HG03045 (cell line): ENCODE results near the gene RNPS1.
A peak's percentile ranks its signal among the peaks of the same experiment; 100 is the strongest.

Experiments used
- ATAC-seq: cut with Tn5 transposase; IDR thresholded peaks from one replicate; pipeline ENCODE4 v1.9.1; 2021; ENCODE audit warnings: mild to moderate bottlenecking, moderate library complexity; ENCODE audit not compliant: unreplicated experiment

Gene RNPS1

DNA sequence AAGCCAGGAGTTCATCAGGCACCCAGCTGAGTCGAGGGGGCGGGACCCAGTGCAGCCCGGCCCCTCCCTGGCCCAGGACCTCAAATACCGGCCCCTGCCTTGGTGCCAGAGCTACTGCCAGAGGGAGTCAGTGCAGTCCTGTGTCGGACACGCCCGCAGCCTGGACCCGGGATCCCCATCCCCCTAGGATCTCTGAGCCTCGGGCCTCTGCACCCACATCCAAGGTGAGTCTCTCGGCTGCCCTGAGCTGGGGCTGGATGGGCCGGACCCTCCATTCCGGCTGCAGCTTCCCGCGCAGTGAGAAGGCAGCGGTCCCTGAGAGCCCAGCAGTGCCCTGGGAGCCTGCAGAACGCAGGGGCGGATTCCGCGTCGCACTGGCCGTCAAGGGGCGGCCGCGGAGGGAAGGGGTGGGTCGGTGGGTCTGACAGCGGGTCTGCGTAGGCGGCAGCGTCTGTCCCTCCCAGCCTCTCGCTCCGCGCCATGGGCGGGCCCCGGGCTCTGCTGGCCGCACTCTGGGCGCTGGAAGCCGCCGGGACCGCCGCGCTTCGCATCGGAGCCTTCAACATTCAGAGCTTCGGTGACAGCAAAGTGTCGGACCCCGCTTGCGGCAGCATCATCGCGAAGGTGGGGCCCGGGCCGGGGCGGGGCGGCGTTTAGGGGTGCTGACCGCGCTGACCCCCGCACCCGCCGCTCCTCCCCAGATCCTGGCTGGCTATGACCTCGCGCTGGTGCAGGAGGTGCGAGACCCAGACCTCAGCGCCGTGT, 31.4 kb downstream of the RNPS1 start, which contains the start of gene DNASE1L2:
DNASE1L2 (plus strand) TSS at position 108 of the 765 bp plus-strand sequence; CDS start at position 481, 373 bp downstream.
- no peak for ATAC-seq

GRCh38 chr16:2235695-2236336, 32.1 kb downstream of the RNPS1 start:
- no peak for ATAC-seq

- ATAC-seq: no peak
These were observed 32.7 kb downstream of the RNPS1 start for GRCh38 chr16:2235234-2235651.

GRCh38 chr16:2234813-2235170, 33.1 kb downstream of the RNPS1 start:
- no peak for ATAC-seq

DNA sequence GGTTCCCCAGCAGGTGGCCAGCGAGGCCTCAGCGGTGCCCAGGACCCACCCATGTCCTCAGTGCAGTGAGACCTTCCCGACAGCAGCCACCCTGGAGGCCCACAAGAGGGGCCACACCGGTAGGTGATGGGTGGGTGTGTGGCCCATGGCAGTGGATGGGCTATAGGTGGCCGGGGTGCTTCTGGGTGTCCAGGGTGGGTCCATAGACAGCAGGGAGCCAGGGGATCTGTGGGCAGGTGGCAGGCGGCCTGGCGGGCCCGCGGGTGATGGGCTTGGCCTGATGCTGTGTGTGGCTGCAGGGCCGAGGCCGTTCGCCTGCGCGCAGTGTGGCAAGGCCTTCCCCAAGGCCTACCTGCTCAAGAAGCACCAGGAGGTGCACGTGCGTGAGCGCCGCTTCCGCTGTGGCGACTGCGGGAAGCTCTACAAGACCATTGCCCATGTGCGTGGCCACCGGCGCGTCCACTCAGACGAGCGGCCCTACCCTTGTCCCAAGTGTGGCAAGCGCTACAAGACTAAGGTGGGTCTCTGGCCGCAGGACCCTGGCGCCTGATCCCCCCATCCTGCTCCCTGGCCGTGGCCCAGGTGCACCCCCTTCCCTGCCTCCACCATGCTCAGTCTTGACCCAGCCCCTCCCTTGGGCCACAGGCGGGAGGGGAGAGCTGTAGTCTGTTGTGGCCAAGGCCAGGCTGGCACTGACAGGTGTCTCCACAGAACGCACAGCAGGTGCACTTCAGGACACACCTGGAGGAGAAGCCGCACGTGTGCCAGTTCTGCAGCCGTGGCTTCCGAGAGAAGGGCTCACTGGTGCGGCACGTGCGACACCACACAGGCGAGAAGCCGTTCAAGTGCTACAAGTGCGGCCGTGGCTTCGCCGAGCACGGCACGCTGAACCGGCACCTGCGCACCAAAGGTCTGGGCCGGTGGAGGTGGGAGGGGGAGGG, 33.8 kb downstream of the RNPS1 start:
- no peak for ATAC-seq

DNA sequence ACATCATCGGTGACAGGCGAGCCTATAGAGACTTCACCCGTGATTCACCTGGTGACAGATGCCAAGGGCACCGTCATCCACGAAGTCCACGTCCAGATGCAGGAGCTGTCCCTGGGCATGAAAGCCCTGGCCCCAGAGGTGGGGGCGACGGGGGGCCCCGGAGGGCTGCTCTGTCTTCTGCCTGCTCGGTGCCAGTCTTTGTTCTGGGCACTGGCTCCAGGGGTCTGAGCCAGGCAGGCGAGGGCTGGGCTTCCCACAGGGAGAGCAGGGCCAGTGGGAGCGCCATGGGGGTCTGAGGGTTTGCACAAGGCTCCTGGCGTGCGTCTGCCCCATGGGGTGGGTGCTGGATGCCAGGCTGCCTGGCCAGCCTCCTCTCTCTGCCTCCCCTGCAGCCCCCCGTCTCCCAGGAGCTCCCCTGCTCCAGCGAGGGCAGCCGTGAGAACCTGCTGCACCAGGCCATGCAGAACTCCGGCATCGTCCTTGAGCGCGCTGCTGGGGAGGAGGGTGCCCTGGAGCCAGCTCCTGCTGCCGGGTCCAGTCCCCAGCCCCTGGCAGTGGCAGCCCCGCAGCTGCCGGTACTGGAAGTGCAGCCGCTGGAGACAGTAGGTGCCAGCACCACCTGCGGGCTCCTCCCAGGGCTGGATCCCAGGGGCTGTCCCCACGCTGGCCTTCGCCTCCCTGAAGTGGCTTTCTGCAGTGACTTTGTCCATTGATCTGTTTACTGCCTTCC, 34.7 kb downstream of the RNPS1 start:
- ATAC-seq: no peak

DNA sequence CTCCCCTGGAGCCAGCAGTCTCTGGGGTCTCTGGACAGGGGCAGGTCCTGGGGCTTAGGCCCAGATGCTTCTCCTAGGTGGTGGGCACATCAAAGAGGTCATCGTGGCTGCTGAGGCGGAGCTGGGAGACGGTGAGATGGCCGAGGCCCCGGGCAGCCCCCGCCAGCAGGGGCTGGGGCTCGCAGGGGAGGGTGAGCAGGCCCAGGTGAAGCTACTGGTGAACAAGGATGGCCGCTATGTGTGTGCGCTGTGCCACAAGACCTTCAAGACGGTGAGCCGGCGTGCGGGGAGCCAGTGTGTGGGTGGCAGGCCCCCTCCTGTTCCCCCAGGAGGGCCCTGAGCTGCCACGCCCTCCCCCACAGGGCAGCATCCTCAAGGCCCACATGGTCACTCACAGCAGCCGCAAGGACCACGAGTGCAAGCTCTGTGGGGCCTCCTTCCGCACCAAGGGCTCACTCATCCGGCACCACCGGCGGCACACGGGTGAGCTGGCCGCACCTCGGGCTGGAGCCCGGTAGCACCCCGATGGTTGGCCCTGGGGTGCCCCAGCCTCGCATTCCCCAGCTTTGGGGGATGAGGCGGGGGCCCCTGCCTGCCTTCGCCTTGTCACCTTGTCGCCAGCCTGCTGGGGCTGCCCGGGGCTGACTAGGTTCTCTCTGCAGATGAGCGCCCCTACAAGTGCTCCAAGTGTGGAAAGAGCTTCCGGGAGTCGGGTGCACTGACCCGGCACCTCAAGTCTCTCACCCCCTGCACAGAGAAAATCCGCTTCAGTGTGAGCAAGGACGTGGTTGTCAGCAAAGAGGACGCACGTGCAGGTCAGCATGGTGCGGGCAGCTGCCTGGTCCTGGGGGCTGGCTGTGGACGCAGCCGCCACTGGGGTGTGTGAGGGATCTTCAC, 35.6 kb downstream of the RNPS1 start:
- ATAC-seq: no peak

GRCh38 chr16:2231016-2231931, 36.7 kb downstream of the RNPS1 start:
- ATAC-seq: no peak

DNA sequence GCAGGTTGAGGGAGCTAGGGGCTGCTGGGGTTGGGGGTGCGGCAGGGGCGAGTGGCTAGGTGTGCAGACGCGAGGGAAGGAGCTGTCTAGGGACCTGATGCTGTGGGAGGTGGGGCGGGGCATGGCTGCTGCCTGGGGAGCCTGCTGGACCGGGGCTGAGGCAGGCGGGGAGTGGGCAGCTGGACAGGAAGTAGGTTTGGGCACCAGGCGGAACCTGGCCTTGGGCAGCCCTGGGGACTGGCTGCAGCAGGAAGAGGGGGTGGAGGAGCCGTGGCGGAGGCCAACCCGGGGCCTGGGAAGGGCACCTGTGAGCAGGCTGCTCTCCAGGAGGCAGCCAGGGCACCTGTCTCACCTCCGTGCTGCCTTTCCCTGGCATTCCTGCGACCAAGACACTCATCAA, 37.5 kb downstream of the RNPS1 start:
- no peak for ATAC-seq

- ATAC-seq: no peak
These were observed 38.2 kb downstream of the RNPS1 start for GRCh38 chr16:2229632-2230250.

DNA sequence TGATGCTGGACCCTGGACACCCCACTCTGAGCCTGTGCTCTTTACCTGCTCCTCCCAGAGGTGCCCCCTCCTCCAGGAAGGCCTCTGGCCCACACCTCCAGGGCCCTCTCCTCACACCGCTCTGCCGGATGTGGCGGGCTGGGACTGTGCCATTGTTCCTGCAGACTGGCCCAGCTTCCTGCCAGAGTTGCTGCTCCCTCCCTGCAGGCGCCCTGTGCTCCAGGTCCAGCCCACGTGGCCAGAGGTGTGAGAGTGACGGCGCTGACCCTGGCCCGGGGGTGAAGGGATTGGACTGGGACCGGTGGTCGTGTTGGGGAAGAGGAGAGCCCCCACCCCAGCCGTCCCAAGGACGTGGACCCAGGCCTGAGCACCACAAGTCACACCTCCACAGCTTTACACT, 38.8 kb downstream of the RNPS1 start:
- ATAC-seq: no peak

DNA sequence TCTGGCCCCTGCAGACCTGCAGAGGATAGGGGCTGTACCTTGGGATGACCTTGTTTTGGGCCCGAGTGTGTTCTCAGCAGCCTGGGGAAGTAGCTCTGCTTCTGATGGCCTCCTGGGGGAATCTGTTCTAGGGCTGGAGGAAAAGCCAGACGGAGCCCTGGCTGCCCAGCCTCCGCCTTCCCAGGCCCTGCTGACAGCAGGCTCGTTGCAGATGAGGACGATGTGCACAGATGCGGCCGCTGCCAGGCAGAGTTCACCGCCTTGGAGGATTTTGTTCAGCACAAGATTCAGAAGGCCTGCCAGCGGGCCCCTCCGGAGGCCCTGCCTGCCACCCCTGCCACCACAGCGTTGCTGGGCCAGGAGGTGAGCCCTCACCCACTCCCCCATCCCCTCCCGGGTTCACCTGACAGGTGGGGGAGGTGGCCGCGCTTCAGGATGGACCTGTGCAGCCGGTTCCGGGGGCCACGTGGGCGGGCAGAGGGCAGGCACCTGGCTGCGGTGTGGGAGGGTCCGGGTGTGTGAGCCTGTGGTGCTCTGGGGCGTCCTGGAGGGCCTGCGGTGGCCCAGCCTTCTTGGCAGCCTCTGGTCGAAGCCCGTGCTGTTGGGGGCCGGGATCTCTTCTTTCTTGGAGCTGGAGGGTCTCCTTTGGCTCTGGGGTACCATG, 39.6 kb downstream of the RNPS1 start:
- ATAC-seq: no peak

GRCh38 chr16:2226918-2227317, 41.0 kb downstream of the RNPS1 start:
- ATAC-seq: no peak

DNA sequence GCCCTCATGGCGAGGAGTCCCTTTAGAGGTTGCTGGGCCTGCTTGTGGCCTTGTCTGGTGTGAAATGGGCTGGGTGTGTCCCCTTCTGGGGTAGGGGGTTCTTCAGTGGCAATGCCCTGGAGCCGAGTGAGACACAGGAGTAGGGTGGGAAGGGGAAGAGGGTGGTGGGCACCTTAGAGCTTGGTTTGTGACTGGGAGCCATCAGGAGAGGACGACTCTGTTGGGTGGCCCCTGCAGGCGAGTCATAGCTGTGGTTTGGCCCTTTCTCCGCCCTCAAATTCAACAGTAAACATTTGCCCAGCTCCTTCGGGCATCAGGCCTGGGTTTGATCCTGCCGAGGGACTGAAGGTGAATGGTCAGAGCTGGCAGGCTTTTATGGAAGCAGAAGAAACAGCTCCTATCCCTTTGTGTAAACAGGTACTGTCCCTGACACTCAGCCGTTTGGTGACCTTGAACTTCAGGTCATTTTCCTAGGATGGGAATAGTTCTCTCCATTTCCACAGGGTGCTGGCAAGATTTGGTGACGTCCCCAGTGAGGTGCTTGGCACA, 41.6 kb downstream of the RNPS1 start:
- ATAC-seq: no peak

DNA sequence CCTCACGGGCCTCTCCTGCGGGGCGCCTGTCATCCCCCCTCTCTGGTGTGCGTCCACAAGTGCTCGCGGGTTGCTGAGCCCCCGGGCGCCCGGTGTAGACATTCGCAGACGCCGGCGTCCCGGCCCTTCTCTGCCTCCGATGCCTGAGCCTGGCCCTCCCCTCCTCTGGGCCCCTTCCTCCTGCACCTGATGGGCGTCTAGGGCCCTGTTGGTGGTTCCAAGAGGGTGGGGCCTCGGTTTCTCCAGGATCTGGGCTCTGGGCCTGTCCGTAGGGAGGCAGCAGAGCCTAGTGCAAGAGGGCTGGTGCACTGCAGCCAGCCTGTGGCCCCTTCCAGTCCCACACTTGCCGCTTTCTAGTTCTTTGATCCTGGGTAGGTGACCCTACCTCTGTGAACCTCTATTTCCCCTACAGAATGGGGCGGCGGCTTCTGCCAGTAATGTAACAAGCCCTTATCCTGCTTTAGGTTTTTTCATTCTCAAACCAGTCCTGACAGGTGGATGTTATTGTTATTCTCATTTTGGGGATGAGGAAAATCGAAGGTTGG, 43.9 kb downstream of the RNPS1 start:
- peak; percentile 14 for ATAC-seq

DNA sequence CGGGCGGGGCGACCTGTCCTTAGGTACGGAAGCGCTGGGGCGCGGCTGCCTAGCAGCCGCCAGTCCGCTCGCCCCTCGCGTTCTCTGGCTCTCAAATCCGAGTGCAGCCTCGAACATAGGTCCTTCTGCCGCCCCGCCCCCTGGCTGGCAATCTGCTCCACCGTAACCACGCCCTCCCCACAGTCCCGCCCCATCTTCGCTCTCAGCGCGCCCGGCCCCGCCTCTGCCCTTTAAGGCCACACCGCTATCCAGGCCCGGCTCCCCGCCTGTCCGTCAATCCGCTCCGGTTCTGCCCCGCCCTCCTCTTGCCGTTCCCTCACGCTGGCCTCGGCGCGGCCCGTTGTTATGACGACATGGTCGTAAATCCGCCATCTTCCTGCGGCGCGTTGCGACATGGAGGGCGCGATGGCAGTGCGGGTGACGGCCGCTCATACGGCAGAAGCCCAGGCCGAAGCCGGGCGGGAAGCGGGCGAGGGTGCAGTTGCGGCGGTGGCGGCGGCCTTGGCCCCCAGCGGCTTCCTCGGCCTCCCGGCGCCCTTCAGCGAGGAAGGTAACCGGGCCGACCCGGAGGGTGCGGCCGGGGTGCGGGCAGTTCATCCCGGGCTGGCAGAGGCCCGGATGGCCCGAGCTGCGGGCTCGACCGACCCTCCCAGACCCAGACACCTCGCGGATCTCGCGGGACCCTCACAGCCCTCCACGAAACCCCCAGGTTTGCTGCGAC, 44.5 kb downstream of the RNPS1 start, which contains the start of gene E4F1:
E4F1 (plus strand) TSS at position 371 of the 721 bp plus-strand sequence; CDS start at position 394, 23 bp downstream.
- peak; percentile 92 for ATAC-seq
